HS-5 (cell line): Measurements from ENCODE around the gene LRRC8A.

Experiments
- DNase-seq: peaks from one replicate; pipeline ENCODE4 v3.0.0-alpha.2; 2012; ENCODE audit warnings: low read depth

LRRC8A gene

GRCh38 chr9:128902351-128903078, 20.6 kb downstream of the LRRC8A start:
- DNase-seq: no peak

- DNase-seq: no peak
Observed at GRCh38 chr9:128903079-128903461, 21.1 kb downstream of the LRRC8A start.

- no peak for DNase-seq
Observed at GRCh38 chr9:128903871-128904620, 22.1 kb downstream of the LRRC8A start.

- DNase-seq: no peak
Observed at GRCh38 chr9:128905964-128906363, 24.0 kb downstream of the LRRC8A start.

GRCh38 chr9:128906741-128907140, 24.8 kb downstream of the LRRC8A start:
- no peak for DNase-seq

GRCh38 chr9:128908372-128908771, 26.4 kb downstream of the LRRC8A start:
- DNase-seq: no peak

GRCh38 chr9:128909859-128910258, 27.9 kb downstream of the LRRC8A start:
- DNase-seq: no peak

GRCh38 chr9:128910906-128911305, 29.0 kb downstream of the LRRC8A start:
- DNase-seq: no peak

- DNase-seq: peak; percentile 53
Observed at GRCh38 chr9:128911529-128912035, 29.6 kb downstream of the LRRC8A start.

GRCh38 chr9:128912270-128912853, 30.4 kb downstream of the LRRC8A start:
- peak; percentile 80 for DNase-seq

- DNase-seq: no peak
Observed at GRCh38 chr9:128913048-128913900, 31.3 kb downstream of the LRRC8A start.

GRCh38 chr9:128913995-128914772, 32.3 kb downstream of the LRRC8A start:
- no peak for DNase-seq

- DNase-seq: no peak
Observed at GRCh38 chr9:128916204-128916603, 34.3 kb downstream of the LRRC8A start.

GRCh38 chr9:128916745-128917144, 34.8 kb downstream of the LRRC8A start:
- DNase-seq: no peak

- DNase-seq: no peak
Observed at GRCh38 chr9:128917151-128917849, 35.4 kb downstream of the LRRC8A start.

- no peak for DNase-seq
Observed at GRCh38 chr9:128918921-128919320, 37.0 kb downstream of the LRRC8A start.

- DNase-seq: no peak
Observed at GRCh38 chr9:128919402-128920089, 37.6 kb downstream of the LRRC8A start.

GRCh38 chr9:128920381-128921058, 38.6 kb downstream of the LRRC8A start, which contains the start of gene PHYHD1:
PHYHD1 (plus strand) TSS chr9:128920982; CDS start chr9:128922324, 1,342 bp downstream.
- DNase-seq: peak; percentile 36
